Mucosa of descending colon (tissue), 3 donors: Measurements from ENCODE around the gene ERP29. TPM values are rescaled to one million over a fixed set of nuclear protein-coding genes. Genes with fewer than 3 reads are reported as not detected.
A peak's percentile ranks its signal among the peaks of the same experiment; 100 is the strongest.

ENCODE experiments used
- ATAC-seq: fragments of 200-7000 bp; cut with Tn5 transposase; one replicate; pipeline ENCODE4 v1.9.1; 2020; ENCODE audit warnings: mild to moderate bottlenecking, moderate library complexity
- DNase-seq, 3 donors: peaks; one replicate each; pipeline ENCODE4 v3.0.0-alpha.2; 2020
- H3K36me3 ChIP-seq: fragments of 200-600 bp; one replicate; pipeline ENCODE4 v1.8.0; 2021; ENCODE audit warnings: low read depth, mild to moderate bottlenecking
- H3K4me1 ChIP-seq: fragments of 200-600 bp; one replicate; pipeline ENCODE4 v1.8.0; 2021; ENCODE audit warnings: low read depth, mild to moderate bottlenecking
- H3K4me3 ChIP-seq: fragments of 200-600 bp; one replicate; pipeline ENCODE4 v1.8.0; 2021; ENCODE audit warnings: mild to moderate bottlenecking
- H3K9me3 ChIP-seq: fragments of 200-600 bp; one replicate; pipeline ENCODE4 v1.8.0; 2021; ENCODE audit warnings: mild to moderate bottlenecking
- CTCF ChIP-seq: fragments of 200-600 bp; IDR thresholded peaks from one replicate; pipeline ENCODE4 v1.8.0; 2022; ENCODE audit warnings: antibody characterized with exemption, mild to moderate bottlenecking
- intact Hi-C, 2 donors: fragments of 100-400 bp; cut with DNase I in 1 of 2; cut with micrococcal nuclease in 1 of 2; formaldehyde crosslinking; loops; one replicate each; pipeline versions ENCODE4 v1.11.0 to v1.11.1; 2022; cut with DNase I, micrococcal nuclease
- total RNA-seq, 3 donors: library from RNA; stranded (reverse); fragmentation: NEBNext Ultra II Directional in 2 of 3; extraction: Animal tissue kit (Norgen Biotek cat#: 25700) in 2 of 3; gene quantifications; one replicate each; pipeline versions ENCODE4 v1.2.1 to v1.2.4, GENCODE V29; 2021 to 2023
- donor health status: DM: no; HTN: no; CAD: no; lungs with moderate emphysema.
- donor health status: DM: no; HTN: no; CAD: no.
- donor health status: DM: no; HTN: yes; CAD: no.

Gene ERP29
- total RNA-seq, 3 donors from 2014 or later = 108 to 112 (median 109) TPM

GRCh38 chr12:112011685-112012084 lies 1.5 kb upstream of the ERP29 start:
- intact Hi-C loops = no loop called here

GRCh38 chr12:112013601-112014402 lies 576 bp downstream of the ERP29 start:
- Histone ChIP-seq H3K36me3 (no peaks in the 10 kb centered on the region), H3K4me3 (peak overlapping the region; percentile 92), H3K4me1 (peaks cover 22% of the 10 kb centered on the region), H3K9me3 (no peaks in the 10 kb centered on the region)
- peak; percentile 75 to 85 (median 75) for DNase-seq
- ATAC-seq = peak; percentile 63
- TF ChIP-seq CTCF = no peak
- intact Hi-C loops = no loop called here

More at GRCh38 chr12:112011685-112012084, 1.5 kb upstream of the ERP29 start:
- Histone ChIP-seq H3K9me3 (no peaks in the 10 kb centered on the region), H3K4me3 (no peak overlapping the region), H3K4me1 (peaks cover 30% of the 10 kb centered on the region), H3K36me3 (no peaks in the 10 kb centered on the region)
- DNase-seq (no peak), ATAC-seq (no peak)
- no peak for TF ChIP-seq CTCF

- Histone ChIP-seq H3K4me3 (no peak overlapping the region), H3K36me3 (no peaks in the 10 kb centered on the region), H3K4me1 (peaks cover 16% of the 10 kb centered on the region), H3K9me3 (no peaks in the 10 kb centered on the region)
- no peak for TF ChIP-seq CTCF
- DNase-seq (no peak), ATAC-seq (no peak)
- intact Hi-C loops = no loop called here
These were observed 2.7 kb downstream of the ERP29 start for GRCh38 chr12:112015938-112016337.

- no peak overlapping the region for H3K4me3 ChIP-seq
- no peaks in the 10 kb centered on the region for H3K9me3 ChIP-seq
- ATAC-seq = no peak
- DNase-seq = no peak
- no peak for TF ChIP-seq CTCF
- no peaks in the 10 kb centered on the region for H3K36me3 ChIP-seq
- peaks cover 9% of the 10 kb centered on the region for H3K4me1 ChIP-seq
- intact Hi-C loops = no loop called here
These were observed 3.8 kb downstream of the ERP29 start for GRCh38 chr12:112017041-112017440.

GRCh38 chr12:112018571-112019237 lies 5.5 kb downstream of the ERP29 start:
- ATAC-seq (no peak), DNase-seq (no peak)
- no peaks in the 10 kb centered on the region for H3K36me3 ChIP-seq
- no peak overlapping the region for H3K4me3 ChIP-seq
- intact Hi-C loops = no loop called here
- H3K9me3 ChIP-seq = no peaks in the 10 kb centered on the region
- TF ChIP-seq CTCF = no peak
- H3K4me1 ChIP-seq = peaks cover 7% of the 10 kb centered on the region
